ENCODE data around the gene BBOF1.

GRCh38 chr14:74035556-74035955, 16.4 kb downstream of the BBOF1 start:
- TF ChIP-seq CTCF (IDR thresholded peaks at IDR 0.05; ENCODE audit: insufficient read depth, low read depth, low read length), result no peak
- TF ChIP-seq EZH2 (IDR thresholded peaks at IDR 0.05; ENCODE audit: insufficient read depth, low read length), result no peak

All from astrocyte (in vitro differentiated cells and primary cell).